ENCODE measurements around the gene ANKS1B.

Gene ANKS1B

GRCh38 chr12:99810718-99811593 is 173.8 kb downstream of the ANKS1B start (continued):
- TF ChIP-seq ZNF148 (tag by site-specific recombination; IDR thresholded peaks at IDR 0.05; ENCODE audit: borderline replicate concordance): no peak

- POLR2A ChIA-PET: no interaction called here
- Histone ChIP-seq H3K9me3 (ENCODE audit: control insufficient read depth, insufficient read depth, low read depth, low read length) (no peaks in the 10 kb centered on the region), H3K36me3 (ENCODE audit: control insufficient read depth in 2 of 2, insufficient read depth in 1 of 2, low read length in 2 of 2) (no peaks in the 10 kb centered on the region), H3K27ac (ENCODE audit: extremely low read depth, low read depth, low read length) (no peak overlapping the region), H3K4me3 (ENCODE audit: low read depth, low read length) (no peak overlapping the region), H3K4me1 (ENCODE audit: control insufficient read depth, insufficient read depth, low read length) (peaks cover 6% of the 10 kb centered on the region)
- TF ChIP-seq PRDM6 (tag by site-specific recombination; IDR thresholded peaks at IDR 0.05) (no peak), ZNF626 (tag by site-specific recombination; IDR thresholded peaks at IDR 0.05) (no peak), ZNF707 (tag by site-specific recombination; IDR thresholded peaks at IDR 0.05) (no peak), ZSCAN23 (tag by site-specific recombination; IDR thresholded peaks at IDR 0.05) (no peak), ZNF48 (tag by site-specific recombination; IDR thresholded peaks at IDR 0.05) (no peak), ZNF416 (tag by site-specific recombination; IDR thresholded peaks at IDR 0.05) (no peak), ZNF280D (tag by site-specific recombination; IDR thresholded peaks at IDR 0.05) (no peak), ZEB2 (tag by site-specific recombination; IDR thresholded peaks at IDR 0.05) (no peak), ZNF449 (tag by site-specific recombination; IDR thresholded peaks at IDR 0.05) (no peak), ZXDB (tag by site-specific recombination; IDR thresholded peaks at IDR 0.05) (no peak), HOXD13 (CRISPR knock-in tag; IDR thresholded peaks at IDR 0.05; ENCODE audit: borderline replicate concordance) (no peak), ZNF211 (tag by site-specific recombination; IDR thresholded peaks at IDR 0.05; ENCODE audit: low read depth) (no peak), YY2 (tag by site-specific recombination; IDR thresholded peaks at IDR 0.05) (no peak)
- CTCF ChIA-PET: interaction anchor here (0.6 to 0.7 kb wide), 3 partner anchors 209 to 410 kb away, joined by 3 to 4 read pairs (median 4); no protein-coding TSS in a partner anchor
These were observed 174.8 kb downstream of the ANKS1B start for GRCh38 chr12:99809909-99810308.

All from HEK293 (cell line).